ENCODE measurements around the gene M6PR. TPM values are rescaled to one million over a fixed set of nuclear protein-coding genes. Genes with fewer than 3 reads are reported as not detected.

Gene M6PR
- total and polyA plus RNA-seq, 10 of the 15 experiments (the other 5 are each of a cell fraction or from before 2014, with no cell fraction given): 65.4 to 209 (median 139) TPM

DNA sequence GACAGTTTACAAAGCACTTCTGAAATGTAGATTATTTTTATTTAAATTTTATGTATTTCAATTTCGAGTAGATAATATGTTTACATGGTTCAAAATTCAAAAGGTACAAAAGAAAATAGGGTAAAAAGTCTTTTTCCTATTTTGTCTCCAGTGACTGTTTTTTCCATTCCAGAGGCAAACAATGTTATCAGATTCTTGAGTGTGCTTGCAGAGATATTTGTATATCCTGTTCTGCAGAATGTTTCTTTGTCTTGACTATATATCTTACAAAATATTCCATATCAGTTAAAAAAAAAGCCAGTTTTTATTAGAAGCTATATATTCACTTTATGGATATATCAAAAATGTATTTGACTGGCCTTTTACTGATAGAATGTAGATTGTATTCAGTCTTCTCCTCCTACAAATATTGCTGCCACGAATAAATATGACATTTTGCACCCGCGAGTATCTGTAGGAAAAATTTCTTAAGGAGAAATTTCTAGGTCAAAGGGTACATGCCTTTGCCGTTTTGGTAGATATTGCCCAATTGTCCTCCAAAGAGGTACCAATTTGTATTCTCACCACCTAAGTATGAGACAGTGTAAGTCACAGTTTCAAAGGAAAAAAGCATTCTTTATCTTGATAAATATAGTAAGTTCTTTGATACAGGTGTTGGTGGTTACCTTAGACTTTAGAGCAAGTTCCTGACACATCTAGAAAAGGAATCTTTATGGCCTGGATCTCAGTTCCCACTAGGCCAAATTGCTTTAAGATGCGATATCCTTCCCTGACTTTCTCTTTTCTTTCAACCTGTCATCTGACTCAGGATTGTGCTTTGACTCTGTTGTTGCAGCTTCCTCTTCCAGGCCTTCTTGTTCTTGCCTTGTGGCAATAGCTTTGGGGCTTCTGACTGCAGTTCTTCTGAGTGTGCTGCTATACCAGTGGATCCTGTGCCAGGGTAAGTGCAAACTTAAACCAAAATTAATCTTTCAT is 42.2 kb upstream of the M6PR start:
- no TSS peak for BruUV-seq (replicated peaks)
- DNase-seq (ENCODE audit: low read depth, low spot score) (no peak), FAIRE-seq (no peak), ATAC-seq (no peak)
- Histone ChIP-seq H3K9ac (ENCODE audit: control insufficient read depth, insufficient read depth, low read length) (no peak overlapping the region), H3K9me3 (replicated peaks; ENCODE audit: control insufficient read depth, insufficient read depth, low read length) (no peaks in the 10 kb centered on the region), H3K79me2 (ENCODE audit: control insufficient read depth, insufficient read depth, low read length) (no peaks in the 10 kb centered on the region), H2AFZ (ENCODE audit: control insufficient read depth, low read depth, low read length) (no peak overlapping the region), H3K4me2 (ENCODE audit: control insufficient read depth, insufficient read depth) (no peak overlapping the region), H3K27ac (ENCODE audit: control insufficient read depth, insufficient read depth) (no peak overlapping the region), H3K36me3 (ENCODE audit: control insufficient read depth in 2 of 2, insufficient read depth in 2 of 2, low read length in 1 of 2) (no peaks in the 10 kb centered on the region), H3K4me1 (ENCODE audit: control insufficient read depth, insufficient read depth, low read length) (peaks cover 12% of the 10 kb centered on the region; the same call in 1 of the 2 replicates), H3K27me3 (replicated peaks in 1 of 2; ENCODE audit: control insufficient read depth in 2 of 2, insufficient read depth in 2 of 2, low read length in 1 of 2) (no peaks in the 10 kb centered on the region), H3K4me3 (no peak overlapping the region), H4K20me1 (ENCODE audit: control insufficient read depth, insufficient read depth) (no peaks in the 10 kb centered on the region)
- TF ChIP-seq SMC3 (IDR thresholded peaks at IDR 0.05; ENCODE audit: borderline replicate concordance, low read length) (no peak), NR2C2 (IDR thresholded peaks at IDR 0.05; ENCODE audit: borderline replicate concordance, control insufficient read depth, insufficient read length, low read depth) (no peak), SREBF1 (IDR thresholded peaks at IDR 0.05; ENCODE audit: low read length) (no peak), NBN (IDR thresholded peaks at IDR 0.05) (no peak)
- TF ChIP-seq, protein P1, sequence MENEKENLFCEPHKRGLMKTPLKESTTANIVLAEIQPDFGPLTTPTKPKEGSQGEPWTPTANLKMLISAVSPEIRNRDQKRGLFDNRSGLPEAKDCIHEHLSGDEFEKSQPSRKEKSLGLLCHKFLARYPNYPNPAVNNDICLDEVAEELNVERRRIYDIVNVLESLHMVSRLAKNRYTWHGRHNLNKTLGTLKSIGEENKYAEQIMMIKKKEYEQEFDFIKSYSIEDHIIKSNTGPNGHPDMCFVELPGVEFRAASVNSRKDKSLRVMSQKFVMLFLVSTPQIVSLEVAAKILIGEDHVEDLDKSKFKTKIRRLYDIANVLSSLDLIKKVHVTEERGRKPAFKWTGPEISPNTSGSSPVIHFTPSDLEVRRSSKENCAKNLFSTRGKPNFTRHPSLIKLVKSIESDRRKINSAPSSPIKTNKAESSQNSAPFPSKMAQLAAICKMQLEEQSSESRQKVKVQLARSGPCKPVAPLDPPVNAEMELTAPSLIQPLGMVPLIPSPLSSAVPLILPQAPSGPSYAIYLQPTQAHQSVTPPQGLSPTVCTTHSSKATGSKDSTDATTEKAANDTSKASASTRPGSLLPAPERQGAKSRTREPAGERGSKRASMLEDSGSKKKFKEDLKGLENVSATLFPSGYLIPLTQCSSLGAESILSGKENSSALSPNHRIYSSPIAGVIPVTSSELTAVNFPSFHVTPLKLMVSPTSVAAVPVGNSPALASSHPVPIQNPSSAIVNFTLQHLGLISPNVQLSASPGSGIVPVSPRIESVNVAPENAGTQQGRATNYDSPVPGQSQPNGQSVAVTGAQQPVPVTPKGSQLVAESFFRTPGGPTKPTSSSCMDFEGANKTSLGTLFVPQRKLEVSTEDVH (IDR thresholded peaks at IDR 0.05; ENCODE audit: low read depth, partially characterized antibody): no peak
- in situ Hi-C loops (cut with MboI): no loop called here
- CTCF ChIA-PET: interaction anchor here (0.6 kb wide), 1 partner anchor 58 kb away, joined by 3 read pairs; no protein-coding TSS in a partner anchor
- 79% methylated on average over 6 of the region's 6 CpGs for WGBS (ENCODE audit: insufficient coverage, insufficient replicate concordance, low lambda C conversion rate, missing lambda C conversion rate)
- SMC1A ChIA-PET (ENCODE audit: uncharacterized antibody, unreplicated experiment): no interaction called here
- RAD21 ChIA-PET (ENCODE audit: unreplicated experiment): interaction anchor here (0.8 kb wide), 1 partner anchor 42 kb away, joined by 3 read pairs; the partner anchor contains the start of gene M6PR
- POLR2A ChIA-PET: no interaction called here
- intact Hi-C loops (cut with micrococcal nuclease; ENCODE audit: unreplicated experiment): no loop called here

Measured in GM12878 (cell line).